Ascending aorta (tissue), 2 donors: Measurements from ENCODE around the gene HINT2. TPM values are rescaled to one million over a fixed set of nuclear protein-coding genes. Genes with fewer than 3 reads are reported as not detected.

ENCODE experiments used
- DNase-seq, 2 donors: peaks; one replicate each; pipeline ENCODE4 v3.0.0-alpha.2; 2019; ENCODE audit warnings: low spot score in 2 of 2
- H3K27ac ChIP-seq, 2 donors: fragments of 200-600 bp; sonication (generic); one replicate each; pipeline ENCODE4 v1.5.1; 2016 to 2017; ENCODE audit warnings: mild to moderate bottlenecking in 1 of 2
- H3K27me3 ChIP-seq: fragments of 200-600 bp; sonication (generic); one replicate; pipeline ENCODE4 v1.5.1; 2017
- H3K36me3 ChIP-seq, 2 donors: fragments of 200-600 bp; sonication (generic); one replicate each; pipeline ENCODE4 v1.5.1; 2016
- H3K4me1 ChIP-seq, 2 donors: fragments of 200-600 bp; sonication (generic); one replicate each; pipeline ENCODE4 v1.5.1; 2016 to 2017; ENCODE audit warnings: mild to moderate bottlenecking in 1 of 2
- H3K4me3 ChIP-seq, 2 donors: fragments of 200-600 bp; sonication (generic); one replicate each; pipeline ENCODE4 v1.5.1; 2016 to 2017; ENCODE audit warnings: mild to moderate bottlenecking in 1 of 2
- H3K9me3 ChIP-seq, 2 donors: fragments of 200-600 bp; sonication (generic); one replicate each; pipeline ENCODE4 v1.5.1; 2016
- CTCF ChIP-seq, 3 experiments: fragments of 200-600 bp in 2 of 3; fragments of 450-650 bp in 1 of 3; sonication (generic) in 2 of 3; IDR thresholded peaks; one replicate each; pipeline ENCODE4 v1.5.1; 2016 to 2019; ENCODE audit warnings: antibody characterized with exemption in 3 of 3, mild to moderate bottlenecking in 1 of 3, moderate library complexity in 1 of 3
- intact Hi-C: fragments of 100-400 bp; cut with DNase I; formaldehyde crosslinking; loops from one replicate; pipeline ENCODE4 v1.15.1; 2023
- total RNA-seq: library from RNA; depleted of rRNA; stranded (reverse); fragments of >200 nt; gene quantifications from one replicate; pipeline ENCODE4 v1.1.0, GENCODE V29; 2016

Gene HINT2
- total RNA-seq, 1 donor from 2014 or later: 21.6 TPM

DNA sequence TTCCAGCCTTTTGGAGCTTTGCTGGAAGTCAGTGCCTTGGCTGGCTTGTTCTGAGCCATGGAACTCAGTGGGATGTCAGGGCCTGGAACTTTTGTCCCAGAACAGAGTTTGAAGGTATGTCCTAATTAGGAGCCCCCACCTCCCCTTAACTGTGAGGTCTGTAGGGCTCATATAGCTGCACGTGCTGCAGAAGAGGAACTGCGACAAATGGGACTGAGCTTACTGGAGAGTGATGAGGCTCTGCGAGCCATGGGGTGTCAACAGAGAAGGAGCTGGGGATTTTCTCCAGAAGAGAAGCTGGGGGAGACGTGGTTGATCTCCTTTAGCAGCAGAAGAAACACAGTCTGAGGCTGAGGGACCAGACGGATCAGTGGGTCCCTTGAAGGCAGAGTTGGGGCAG lies 25.1 kb upstream of the HINT2 start:
- no peaks in the 10 kb centered on the region for H3K9me3 ChIP-seq
- H3K27me3 ChIP-seq: no peaks in the 10 kb centered on the region
- H3K36me3 ChIP-seq: peaks cover 0 to 6% of the 10 kb centered on the region in 2 donors
- DNase-seq: no peak
- intact Hi-C loops: no loop called here
- no peak overlapping the region for H3K27ac ChIP-seq
- TF ChIP-seq CTCF (IDR thresholded peaks at IDR 0.05): no peak
- peaks cover 0 to 13% of the 10 kb centered on the region in 2 donors for H3K4me1 ChIP-seq
- no peak overlapping the region for H3K4me3 ChIP-seq

DNA sequence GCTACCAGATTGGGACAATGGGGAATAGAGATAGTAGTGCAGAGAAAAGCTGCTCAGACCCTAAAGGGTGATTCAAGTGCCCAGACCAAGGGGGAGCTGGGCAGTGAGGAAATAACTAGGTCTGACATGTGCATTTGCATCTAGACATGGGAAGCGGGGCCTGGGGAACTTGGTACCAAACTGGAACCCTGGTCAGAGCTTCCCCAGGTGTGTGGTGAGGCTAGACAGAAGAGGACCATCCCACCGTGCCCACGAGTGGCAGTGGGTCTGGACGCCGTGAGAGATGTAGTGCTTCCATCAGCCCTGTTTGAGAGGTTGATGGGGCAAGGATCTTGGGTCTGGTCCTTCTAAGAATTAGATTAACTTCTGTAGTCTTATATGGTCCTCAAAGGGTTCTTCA lies 21.8 kb upstream of the HINT2 start:
- Histone ChIP-seq H3K4me3 (no peak overlapping the region), H3K27ac (no peak overlapping the region), H3K36me3 (no peaks in the 10 kb centered on the region), H3K27me3 (no peaks in the 10 kb centered on the region), H3K4me1 (peaks cover 0 to 10% of the 10 kb centered on the region in 2 donors), H3K9me3 (no peaks in the 10 kb centered on the region)
- DNase-seq: no peak
- no peak for TF ChIP-seq CTCF (IDR thresholded peaks at IDR 0.05)
- intact Hi-C loops: no loop called here

DNA sequence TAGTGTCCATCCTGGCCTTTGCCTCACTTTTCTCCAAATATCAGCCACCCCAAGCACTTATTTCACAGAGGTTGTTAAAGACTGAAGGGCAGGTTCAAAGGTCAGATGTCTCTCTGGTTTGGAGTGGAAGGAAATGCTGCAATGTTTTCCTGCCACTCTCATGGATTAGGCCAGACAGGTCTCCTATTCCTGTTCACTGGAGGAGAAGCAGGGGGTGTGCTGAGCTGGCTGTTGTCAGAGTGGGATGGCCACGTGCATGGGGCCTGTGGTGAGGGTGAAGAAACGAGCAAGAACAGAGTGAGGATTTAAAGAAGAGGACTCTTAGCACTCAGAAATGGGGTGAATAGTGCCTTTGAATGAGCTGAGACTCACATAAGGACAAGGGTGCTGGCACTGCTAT lies 20.9 kb upstream of the HINT2 start:
- no peak for DNase-seq
- Histone ChIP-seq H3K27ac (peak overlapping the region in 1 of 2 donors; percentile 12), H3K4me1 (peaks cover 0 to 16% of the 10 kb centered on the region in 2 donors), H3K4me3 (no peak overlapping the region), H3K9me3 (no peaks in the 10 kb centered on the region), H3K27me3 (no peaks in the 10 kb centered on the region), H3K36me3 (no peaks in the 10 kb centered on the region)
- no peak for TF ChIP-seq CTCF (IDR thresholded peaks at IDR 0.05)
- intact Hi-C loops: no loop called here

DNA sequence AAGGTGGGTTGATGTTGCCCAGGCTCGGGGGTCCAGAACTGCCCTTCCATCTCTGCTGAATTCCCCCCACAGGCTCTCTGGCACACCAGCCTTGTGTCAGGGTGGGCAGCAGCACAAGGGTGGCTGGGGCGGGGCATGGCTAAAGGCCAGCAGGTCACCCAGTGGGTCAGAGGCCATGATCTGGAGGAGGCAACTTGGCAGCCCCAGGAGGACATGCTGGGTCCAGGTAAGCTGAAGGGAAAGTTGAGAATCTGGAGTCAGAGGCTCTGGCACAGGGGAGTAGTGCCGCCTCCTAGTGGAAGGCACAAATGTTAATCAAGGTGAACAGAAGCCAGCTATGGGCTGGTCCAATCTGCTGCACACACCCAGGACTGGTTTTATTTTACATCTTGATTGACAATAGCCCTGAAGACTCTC lies 20.4 kb upstream of the HINT2 start:
- no peak for DNase-seq
- intact Hi-C loops: no loop called here
- Histone ChIP-seq H3K4me3 (no peak overlapping the region), H3K27me3 (no peaks in the 10 kb centered on the region), H3K36me3 (no peaks in the 10 kb centered on the region), H3K9me3 (no peaks in the 10 kb centered on the region), H3K4me1 (peaks cover 0 to 20% of the 10 kb centered on the region in 2 donors), H3K27ac (peak overlapping the region in 1 of 2 donors; percentile 12)
- no peak for TF ChIP-seq CTCF (IDR thresholded peaks at IDR 0.05)

- Histone ChIP-seq H3K4me3 (no peak overlapping the region), H3K9me3 (no peaks in the 10 kb centered on the region), H3K4me1 (peaks cover 4 to 25% of the 10 kb centered on the region in 2 donors), H3K27me3 (no peaks in the 10 kb centered on the region), H3K36me3 (no peaks in the 10 kb centered on the region), H3K27ac (peak overlapping the region; percentile 15 to 64)
- TF ChIP-seq CTCF (IDR thresholded peaks at IDR 0.05): no peak
- DNase-seq: no peak
- intact Hi-C loops: no loop called here
These were observed 19.7 kb upstream of the HINT2 start for GRCh38 chr9:35834260-35835215.
